Measurements from ENCODE around the gene RFX4. TPM values are rescaled to one million over a fixed set of nuclear protein-coding genes. Genes with fewer than 3 reads are reported as not detected.

Gene RFX4
- total and polyA plus RNA-seq, 9 of the 15 experiments (the other 6 are each of a cell fraction or from before 2014, with no cell fraction given), result not detected

- TF ChIP-seq ELK3 (CRISPR knock-in tag; IDR thresholded peaks at IDR 0.05), result no peak
Measured at GRCh38 chr12:106733660-106734059, 150.9 kb downstream of the RFX4 start (continued).

- no TSS peak for BruUV-seq (replicated peaks)
- ChIA-PET POLR2A (interaction anchor here (0.9 to 1.0 kb wide), 2 partner anchors 8 to 379 kb away, joined by 3 to 4 read pairs; partner anchors contain the start of gene POLR3B), CTCF (ENCODE audit: low intra/inter-chr PET ratio) (no interaction called here)
- no peak overlapping the region for H3K4me3 ChIP-seq
- intact Hi-C loops (cut with micrococcal nuclease) (loop anchor here (2.0 to 10.0 kb wide), 2 partner anchors 104 to 178 kb away; no protein-coding TSS in a partner anchor), in situ Hi-C loops (cut with MboI) (no loop called here)
- H3K79me2 ChIP-seq (ENCODE audit: control insufficient read depth, insufficient read depth, low read length), result no peaks in the 10 kb centered on the region
- peaks cover 0 to 17% of the 10 kb centered on the region in 2 experiments; a peak in 2 of 5 replicates for H3K4me1 ChIP-seq (replicated peaks in 1 of 2; ENCODE audit: control insufficient read depth in 2 of 2, insufficient read depth in 2 of 2, low read length in 2 of 2)
- no peak overlapping the region for H3K9ac ChIP-seq (ENCODE audit: insufficient read depth in 1 of 2, low read depth in 2 of 2, low read length in 2 of 2)
- H3K27ac ChIP-seq (ENCODE audit: extremely low read depth, low read depth, low read length), result no peak overlapping the region
- no peaks in the 10 kb centered on the region for H3K9me1 ChIP-seq (ENCODE audit: control insufficient read depth, insufficient read depth, low read length)
- no peak for FAIRE-seq
- H3K4me2 ChIP-seq (ENCODE audit: insufficient read depth, low read length), result no peak overlapping the region
- no peaks in the 10 kb centered on the region for H4K20me1 ChIP-seq (replicated peaks; ENCODE audit: control insufficient read depth, insufficient read depth, low read length)
- H3K9me3 ChIP-seq (replicated peaks; ENCODE audit: control insufficient read depth, insufficient read depth, low read depth, low read length), result no peaks in the 10 kb centered on the region
- H2AFZ ChIP-seq (ENCODE audit: low read depth, low read length), result peak overlapping the region; percentile 20; the same call in 1 of the 2 replicates
- peaks cover 7 to 8% of the 10 kb centered on the region in 2 experiments; a peak in 4 of 5 replicates for H3K27me3 ChIP-seq (ENCODE audit: control insufficient read depth in 2 of 2, insufficient read depth in 2 of 2, low read length in 2 of 2)
- no peaks in the 10 kb centered on the region for H3K36me3 ChIP-seq (ENCODE audit: control insufficient read depth, insufficient read depth, low read length)
- ATAC-seq, result peak; percentile 73
- 6% methylated on average over 9 of the region's 9 CpGs for WGBS (ENCODE audit: insufficient coverage, low coverage, missing lambda C conversion rate)
- peak in 1 of 4 experiments; percentile 29 for DNase-seq (ENCODE audit: extremely low read depth in 1 of 4, low spot score in 3 of 4)
- peak; percentile 39 for TF ChIP-seq USF2 (CRISPR knock-in tag; IDR thresholded peaks at IDR 0.05)
- TF ChIP-seq RAD21 (CRISPR knock-in tag; conservative IDR thresholded peaks at IDR 0.05 in 1 of 2, IDR thresholded peaks at IDR 0.05 in 1 of 2), result peak; percentile 22 to 40; a peak in 2 of 4 replicates
- peak in 2 of 3 experiments; percentile 31 to 42; a peak in 4 of 6 replicates for TF ChIP-seq CTCF (IDR thresholded peaks at IDR 0.05 in 2 of 3, conservative IDR thresholded peaks at IDR 0.05 in 1 of 3; ENCODE audit: insufficient read depth in 2 of 3, low read depth in 1 of 3, low read length in 3 of 3)
- no peak for TF ChIP-seq NONO (IDR thresholded peaks at IDR 0.05; ENCODE audit: low read depth in 2 of 2, low read length in 1 of 2)
Measured at GRCh38 chr12:106736051-106736957, 153.5 kb downstream of the RFX4 start.
